Gastroesophageal sphincter (tissue), 3 donors: ENCODE measurements around the gene IGFBP2.

ENCODE experiments used
- CTCF ChIP-seq, 4 experiments: fragments of 200-600 bp in 2 of 4; fragments of 450-650 bp in 2 of 4; sonication (generic) in 1 of 4; IDR thresholded peaks; one replicate each; pipeline ENCODE4 v1.5.1; 2017 to 2019; ENCODE audit warnings: antibody characterized with exemption in 4 of 4, mild to moderate bottlenecking in 2 of 4, moderate library complexity in 2 of 4
- EP300 ChIP-seq: sonication (generic); formaldehyde crosslinking; IDR thresholded peaks from one replicate; pipeline ENCODE4 v1.6.1; 2017; ENCODE audit warnings: antibody characterized with exemption, mild to moderate bottlenecking
- POLR2A ChIP-seq, 2 donors: fragments of 450-650 bp; IDR thresholded peaks; one replicate each; pipeline ENCODE4 v1.6.1; 2017; ENCODE audit warnings: antibody characterized with exemption in 2 of 2, mild to moderate bottlenecking in 2 of 2, moderate library complexity in 1 of 2
- POLR2AphosphoS5 ChIP-seq: sonication (generic); formaldehyde crosslinking; IDR thresholded peaks from one replicate; pipeline ENCODE4 v1.6.1; 2017; ENCODE audit warnings: antibody characterized with exemption

GRCh38 chr2:216643986-216644659 is 10.9 kb downstream of the IGFBP2 start:
- no peak for TF ChIP-seq POLR2A (IDR thresholded peaks at IDR 0.05)
- no peak for TF ChIP-seq CTCF (IDR thresholded peaks at IDR 0.05)
- TF ChIP-seq EP300 = no peak
- no peak for TF ChIP-seq POLR2AphosphoS5
